ENCODE results near the gene CCNB1IP1.

Gene CCNB1IP1

GRCh38 chr14:20332788-20333493 is at the start of gene CCNB1IP1:
Gene CCNB1IP1, minus strand, starts transcription at chr14:20333279. Its CDS starts 16,756 bp downstream, at chr14:20316523.
- no peaks in the 10 kb centered on the region for H4K20me1 ChIP-seq (ENCODE audit: insufficient read depth, low read length)
- peak; percentile 75 for DNase-seq
- no peaks in the 10 kb centered on the region for H3K9me3 ChIP-seq (replicated peaks; ENCODE audit: insufficient read depth, low read length)
- peak within 1 kb of the TSS; percentile 95 for H3K4me3 ChIP-seq (ENCODE audit: low read length)
- no peaks in the 10 kb centered on the region for H3K9me2 ChIP-seq (replicated peaks; ENCODE audit: insufficient read depth, low read length)
- H3K4me2 ChIP-seq (ENCODE audit: low read depth, low read length), result peak within 1 kb of the TSS; percentile 74
- TF ChIP-seq CTCF (IDR thresholded peaks at IDR 0.05; ENCODE audit: low read length), result no peak
- TF ChIP-seq EZH2 (optimal IDR thresholded peaks at IDR 0.05; ENCODE audit: low read depth, low read length), result no peak
- no peak for TF ChIP-seq EZH2phosphoT487 (IDR thresholded peaks at IDR 0.05; ENCODE audit: low read length)
- H3F3A ChIP-seq (ENCODE audit: insufficient read depth, low read length), result peaks cover 6% of the 10 kb centered on the region; the same call in 1 of the 2 replicates
- no peaks in the 10 kb centered on the region for H3K36me3 ChIP-seq (replicated peaks; ENCODE audit: insufficient read depth, low read length)
- peak within 1 kb of the TSS; percentile 39 for H2AFZ ChIP-seq (ENCODE audit: low read length)
- H3K4me1 ChIP-seq (ENCODE audit: low read length), result no peaks in the 10 kb centered on the region
- H3K27me3 ChIP-seq (replicated peaks; ENCODE audit: insufficient read depth, low read length), result no peaks in the 10 kb centered on the region
- H3K79me2 ChIP-seq (ENCODE audit: low read length), result peaks cover 39% of the 10 kb centered on the region
- peak within 1 kb of the TSS; percentile 78 for H3K9ac ChIP-seq (ENCODE audit: low read length)
- peak within 1 kb of the TSS; percentile 66 for H3K27ac ChIP-seq (ENCODE audit: low read length)

GRCh38 chr14:20382526-20382925 is 49.4 kb upstream of the CCNB1IP1 start:
- H3F3A ChIP-seq (ENCODE audit: insufficient read depth, low read length), result no peaks in the 10 kb centered on the region
- no peaks in the 10 kb centered on the region for H3K9me2 ChIP-seq (replicated peaks; ENCODE audit: insufficient read depth, low read length)
- H2AFZ ChIP-seq (ENCODE audit: low read length), result no peak overlapping the region
- no peaks in the 10 kb centered on the region for H3K79me2 ChIP-seq (ENCODE audit: low read length)
- H3K4me2 ChIP-seq (ENCODE audit: low read depth, low read length), result no peak overlapping the region
- no peaks in the 10 kb centered on the region for H3K36me3 ChIP-seq (replicated peaks; ENCODE audit: insufficient read depth, low read length)
- no peak overlapping the region for H3K9ac ChIP-seq (ENCODE audit: low read length)
- no peaks in the 10 kb centered on the region for H3K27me3 ChIP-seq (replicated peaks; ENCODE audit: insufficient read depth, low read length)
- no peaks in the 10 kb centered on the region for H3K9me3 ChIP-seq (replicated peaks; ENCODE audit: insufficient read depth, low read length)
- H3K4me1 ChIP-seq (ENCODE audit: low read length), result no peaks in the 10 kb centered on the region
- no peak overlapping the region for H3K4me3 ChIP-seq (ENCODE audit: low read length)
- no peak for DNase-seq
- no peaks in the 10 kb centered on the region for H4K20me1 ChIP-seq (ENCODE audit: insufficient read depth, low read length)
- TF ChIP-seq EZH2phosphoT487 (IDR thresholded peaks at IDR 0.05; ENCODE audit: low read length) (no peak), EZH2 (optimal IDR thresholded peaks at IDR 0.05; ENCODE audit: low read depth, low read length) (no peak), CTCF (IDR thresholded peaks at IDR 0.05; ENCODE audit: low read length) (no peak)
- H3K27ac ChIP-seq (ENCODE audit: low read length), result no peak overlapping the region

- Histone ChIP-seq H3K4me2 (ENCODE audit: low read depth, low read length) (no peak overlapping the region), H4K20me1 (ENCODE audit: insufficient read depth, low read length) (no peaks in the 10 kb centered on the region), H3K4me1 (ENCODE audit: low read length) (no peaks in the 10 kb centered on the region), H3K4me3 (ENCODE audit: low read length) (no peak overlapping the region), H3K36me3 (replicated peaks; ENCODE audit: insufficient read depth, low read length) (no peaks in the 10 kb centered on the region), H3K9me2 (replicated peaks; ENCODE audit: insufficient read depth, low read length) (no peaks in the 10 kb centered on the region), H2AFZ (ENCODE audit: low read length) (no peak overlapping the region), H3K27me3 (replicated peaks; ENCODE audit: insufficient read depth, low read length) (no peaks in the 10 kb centered on the region), H3K9ac (ENCODE audit: low read length) (no peak overlapping the region), H3K79me2 (ENCODE audit: low read length) (no peaks in the 10 kb centered on the region), H3F3A (ENCODE audit: insufficient read depth, low read length) (no peaks in the 10 kb centered on the region), H3K9me3 (replicated peaks; ENCODE audit: insufficient read depth, low read length) (no peaks in the 10 kb centered on the region), H3K27ac (ENCODE audit: low read length) (no peak overlapping the region)
- TF ChIP-seq EZH2 (optimal IDR thresholded peaks at IDR 0.05; ENCODE audit: low read depth, low read length) (no peak), EZH2phosphoT487 (IDR thresholded peaks at IDR 0.05; ENCODE audit: low read length) (no peak), CTCF (IDR thresholded peaks at IDR 0.05; ENCODE audit: low read length) (no peak)
- no peak for DNase-seq
These were observed 48.3 kb upstream of the CCNB1IP1 start for GRCh38 chr14:20381341-20381740.
